OCI-LY1 (cell line): ENCODE results near the gene SLC19A2.

Experiments used
- EZH2 ChIP-seq: fragments of 200-600 bp; sonication (generic), shearing (Covaris generic); IDR thresholded peaks from 2 replicates; pipeline ENCODE4 v1.8.0; 2017; ENCODE audit warnings: borderline replicate concordance, mixed run types, mild to moderate bottlenecking, antibody characterized with exemption, low read length, moderate library complexity, mixed read lengths
- TF ChIP-seq, protein P1 (sequence below): fragments of 200-600 bp; sonication (generic), shearing (Covaris generic); IDR thresholded peaks from 2 replicates; pipeline ENCODE4 v1.5.1; 2017; ENCODE audit warnings: mild to moderate bottlenecking, antibody characterized with exemption, low read length, moderate library complexity, mixed read lengths

DNA sequence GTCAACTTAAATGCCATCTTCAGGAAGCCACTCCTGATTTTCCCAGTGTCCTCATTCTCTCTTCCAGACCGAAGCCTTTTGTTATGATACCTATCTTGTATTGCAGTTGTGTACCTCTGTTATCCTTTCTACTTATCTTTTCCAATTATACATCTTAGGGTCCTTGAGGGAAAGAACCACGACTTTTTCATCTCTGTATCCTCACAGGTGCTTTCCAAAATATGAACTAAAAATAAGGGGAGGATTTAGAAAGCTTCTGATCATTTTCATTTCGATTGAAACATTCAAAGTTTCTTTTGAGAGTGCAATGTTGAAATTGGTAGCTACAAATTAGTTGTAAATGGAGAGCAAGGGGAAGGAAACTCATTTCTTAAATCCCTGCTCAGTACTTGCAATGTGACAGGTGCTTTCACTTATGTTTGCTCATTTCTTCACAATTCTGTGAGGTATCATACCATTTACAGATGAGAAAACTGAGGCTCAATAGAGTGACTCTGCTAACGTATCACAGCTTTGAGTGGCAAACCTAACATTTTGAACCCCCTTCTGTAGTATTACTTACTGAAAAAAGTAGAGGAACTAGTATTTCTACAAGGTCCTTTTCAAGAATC, 24.2 kb downstream of the SLC19A2 start:
- TF ChIP-seq, protein P1, sequence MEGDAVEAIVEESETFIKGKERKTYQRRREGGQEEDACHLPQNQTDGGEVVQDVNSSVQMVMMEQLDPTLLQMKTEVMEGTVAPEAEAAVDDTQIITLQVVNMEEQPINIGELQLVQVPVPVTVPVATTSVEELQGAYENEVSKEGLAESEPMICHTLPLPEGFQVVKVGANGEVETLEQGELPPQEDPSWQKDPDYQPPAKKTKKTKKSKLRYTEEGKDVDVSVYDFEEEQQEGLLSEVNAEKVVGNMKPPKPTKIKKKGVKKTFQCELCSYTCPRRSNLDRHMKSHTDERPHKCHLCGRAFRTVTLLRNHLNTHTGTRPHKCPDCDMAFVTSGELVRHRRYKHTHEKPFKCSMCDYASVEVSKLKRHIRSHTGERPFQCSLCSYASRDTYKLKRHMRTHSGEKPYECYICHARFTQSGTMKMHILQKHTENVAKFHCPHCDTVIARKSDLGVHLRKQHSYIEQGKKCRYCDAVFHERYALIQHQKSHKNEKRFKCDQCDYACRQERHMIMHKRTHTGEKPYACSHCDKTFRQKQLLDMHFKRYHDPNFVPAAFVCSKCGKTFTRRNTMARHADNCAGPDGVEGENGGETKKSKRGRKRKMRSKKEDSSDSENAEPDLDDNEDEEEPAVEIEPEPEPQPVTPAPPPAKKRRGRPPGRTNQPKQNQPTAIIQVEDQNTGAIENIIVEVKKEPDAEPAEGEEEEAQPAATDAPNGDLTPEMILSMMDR: no peak
- TF ChIP-seq EZH2: no peak
